ENCODE results near the gene STRIT1. TPM values are rescaled to one million over a fixed set of nuclear protein-coding genes. Genes with fewer than 3 reads are reported as not detected.

The STRIT1 gene
- total and polyA plus RNA-seq, 9 of the 15 experiments (the other 6 are each of a cell fraction or from before 2014, with no cell fraction given) = not detected

- TF ChIP-seq CHAMP1 (IDR thresholded peaks at IDR 0.05) = peak; percentile 96
- TF ChIP-seq JUND (IDR thresholded peaks at IDR 0.05; ENCODE audit: borderline replicate concordance, low read depth, low read length) = peak; percentile 18; the same call in 1 of the 2 replicates
- TF ChIP-seq JUND (tag; IDR thresholded peaks at IDR 0.05; ENCODE audit: borderline replicate concordance, low read depth, low read length) = no peak
- peak; percentile 68 for TF ChIP-seq PKNOX1 (IDR thresholded peaks at IDR 0.05)
- 0 out of 2 replicates have a peak, but pooled peaks have one; percentile 28 for TF ChIP-seq ZNF175 (CRISPR knock-in tag; IDR thresholded peaks at IDR 0.05; ENCODE audit: low read depth)
- TF ChIP-seq SAFB2 (IDR thresholded peaks at IDR 0.05; ENCODE audit: borderline replicate concordance, low read depth, low read length, severe bottlenecking) = no peak
- peak; percentile 61 for TF ChIP-seq HDAC3 (IDR thresholded peaks at IDR 0.05; ENCODE audit: borderline replicate concordance, partially characterized antibody)
- TF ChIP-seq ZNF77 (CRISPR knock-in tag; IDR thresholded peaks at IDR 0.05) = no peak
- TF ChIP-seq ZFP1 (CRISPR knock-in tag; IDR thresholded peaks at IDR 0.05) = no peak
- no peak for TF ChIP-seq FOXJ2 (tag; IDR thresholded peaks at IDR 0.05)
- no peak for TF ChIP-seq RBM15 (IDR thresholded peaks at IDR 0.05; ENCODE audit: insufficient read depth, low read length)
- TF ChIP-seq TOE1 (IDR thresholded peaks at IDR 0.05; ENCODE audit: borderline replicate concordance) = peak; percentile 93
- TF ChIP-seq TOE1 (CRISPR knock-in tag; IDR thresholded peaks at IDR 0.05; ENCODE audit: borderline replicate concordance, low read depth) = no peak
- TF ChIP-seq MAFK (IDR thresholded peaks at IDR 0.05; ENCODE audit: low read length) = no peak
- TF ChIP-seq, protein P1, sequence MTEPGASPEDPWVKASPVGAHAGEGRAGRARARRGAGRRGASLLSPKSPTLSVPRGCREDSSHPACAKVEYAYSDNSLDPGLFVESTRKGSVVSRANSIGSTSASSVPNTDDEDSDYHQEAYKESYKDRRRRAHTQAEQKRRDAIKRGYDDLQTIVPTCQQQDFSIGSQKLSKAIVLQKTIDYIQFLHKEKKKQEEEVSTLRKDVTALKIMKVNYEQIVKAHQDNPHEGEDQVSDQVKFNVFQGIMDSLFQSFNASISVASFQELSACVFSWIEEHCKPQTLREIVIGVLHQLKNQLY (CRISPR knock-in tag; conservative IDR thresholded peaks at IDR 0.05) = no peak
- TF ChIP-seq TSHZ1 (CRISPR knock-in tag; IDR thresholded peaks at IDR 0.05) = no peak
- peak; percentile 52; the same call in 1 of the 2 replicates for TF ChIP-seq NR2C1 (IDR thresholded peaks at IDR 0.05)
- no peak for TF ChIP-seq NR2C1 (tag; IDR thresholded peaks at IDR 0.05)
- no peak for TF ChIP-seq ZNF431 (CRISPR knock-in tag; IDR thresholded peaks at IDR 0.05)
Measured at GRCh38 chr3:155282385-155283091, 10.9 kb downstream of the STRIT1 start (continued).
